ENCODE measurements around the gene CFAP410.

GRCh38 chr21:44379991-44380865 is 41.0 kb upstream of the CFAP410 start:
- no peak for TF ChIP-seq ZC3H10 (CRISPR knock-in tag; IDR thresholded peaks at IDR 0.05)
- no peak for TF ChIP-seq OSR1 (CRISPR knock-in tag; IDR thresholded peaks at IDR 0.05)
- TF ChIP-seq ESRRG (CRISPR knock-in tag; IDR thresholded peaks at IDR 0.05) = no peak
- no peak for TF ChIP-seq POU6F1 (CRISPR knock-in tag; IDR thresholded peaks at IDR 0.05; ENCODE audit: borderline replicate concordance, low read depth)
- TF ChIP-seq SNAI2 (CRISPR knock-in tag; IDR thresholded peaks at IDR 0.05) = no peak
- no peak for TF ChIP-seq CREB5 (CRISPR knock-in tag; IDR thresholded peaks at IDR 0.05; ENCODE audit: low read depth)
